K562 (cell line): Measurements from ENCODE around the gene MIEN1. TPM values are rescaled to one million over a fixed set of nuclear protein-coding genes. Genes with fewer than 3 reads are reported as not detected.

Source experiments
- ATAC-seq: fragments of 200-7000 bp; cut with Tn5 transposase; 3 replicates; pipeline ENCODE4 v1.9.1; 2020; ENCODE audit warnings: moderate library complexity
- BruUV-seq: library from RNA; stranded (reverse); fragments of 400-500 nt; replicated peaks from 2 replicates; lab custom pipeline; 2021; lab: Mats Ljungman, UMichigan
- CTCF ChIA-PET: fragments of 300-600 bp; formaldehyde crosslinking; extraction: SDS; loops from one replicate; lab custom pipeline; 2021; ENCODE audit warnings: low intra/inter-chr PET ratio; lab: Yijun Ruan, JAX
- POLR2A ChIA-PET: fragments of 300-600, 350-650 bp; sonication (Branson Sonifier 250); formaldehyde crosslinking; extraction: SDS; loops from one replicate; lab custom pipeline; 2021; ENCODE audit warnings: antibody characterized with exemption, inconsistent platforms; lab: Yijun Ruan, JAX
- DNase-seq, 4 experiments: peaks; one replicate each; pipeline versions ENCODE4 v3.0.0 to v3.0.0-alpha.2; 2011 to 2018; ENCODE audit warnings: low spot score in 3 of 4, mixed read lengths in 3 of 4; ENCODE audit errors: extremely low read depth in 1 of 4
- FAIRE-seq: peaks from 2 replicates; lab custom pipeline; 2011; peaks lifted over from hg19 to GRCh38; lab: Jason Lieb, UNC
- H2AFZ ChIP-seq: 2 replicates; pipeline ENCODE4 v1.6.0; 2011; ENCODE audit warnings: low read depth, low read length, control low read depth, inconsistent platforms
- H3K27ac ChIP-seq: fragments of 200-600 bp; 3 replicates; pipeline ENCODE4 v1.8.0; 2011; ENCODE audit warnings: low read depth, mild to moderate bottlenecking, control low read depth, inconsistent platforms, low read length, moderate library complexity, mixed read lengths; ENCODE audit errors: extremely low read depth
- H3K27me3 ChIP-seq, 2 experiments: fragments of 300-600 bp in 1 of 2; 2 replicates in 1 of 2; 3 replicates in 1 of 2; pipeline versions ENCODE4 v1.6.0 to v1.8.0; 2011; ENCODE audit warnings: inconsistent platforms in 2 of 2, low read length in 2 of 2, mild to moderate bottlenecking in 1 of 2, mixed read lengths in 1 of 2, moderate library complexity in 1 of 2; ENCODE audit not compliant: control insufficient read depth in 2 of 2, insufficient read depth in 2 of 2
- H3K36me3 ChIP-seq: fragments of 300-600 bp; 3 replicates; pipeline ENCODE4 v1.8.0; 2011; ENCODE audit warnings: mild to moderate bottlenecking, low read length, inconsistent platforms; ENCODE audit not compliant: control insufficient read depth, insufficient read depth
- H3K4me1 ChIP-seq, 2 experiments: fragments of 200-600 bp in 1 of 2; replicated peaks in 1 of 2; 2 replicates in 1 of 2; 3 replicates in 1 of 2; pipeline versions ENCODE4 v1.5.1 to v1.8.0; 2011; ENCODE audit warnings: inconsistent platforms in 2 of 2, low read length in 2 of 2, mild to moderate bottlenecking in 1 of 2, mixed read lengths in 1 of 2, moderate library complexity in 1 of 2; ENCODE audit not compliant: control insufficient read depth in 2 of 2, insufficient read depth in 2 of 2
- H3K4me2 ChIP-seq: 2 replicates; pipeline ENCODE4 v1.6.1; 2011; ENCODE audit warnings: low read length, control low read depth, inconsistent platforms, mixed read lengths; ENCODE audit not compliant: insufficient read depth
- H3K4me3 ChIP-seq: fragments of 200-600 bp; sonication (generic), shearing (Covaris generic); 2 replicates; pipeline ENCODE4 v1.5.1; 2016; ENCODE audit warnings: control low read depth, inconsistent platforms
- H3K79me2 ChIP-seq: fragments of 200-600 bp; 3 replicates; pipeline ENCODE4 v1.8.0; 2011; ENCODE audit warnings: low read length, inconsistent platforms; ENCODE audit not compliant: control insufficient read depth, insufficient read depth
- H3K9ac ChIP-seq, 2 experiments: 2 replicates each; pipeline versions ENCODE4 v1.6.0 to v1.6.1; 2011; ENCODE audit warnings: low read depth in 2 of 2, low read length in 2 of 2, control low read depth in 1 of 2, inconsistent platforms in 1 of 2, mild to moderate bottlenecking in 1 of 2, mixed read lengths in 1 of 2; ENCODE audit not compliant: insufficient read depth in 1 of 2
- H3K9me1 ChIP-seq: one replicate; pipeline ENCODE4 v1.6.0; 2011; ENCODE audit warnings: inconsistent platforms, mild to moderate bottlenecking, low read length, moderate library complexity; ENCODE audit not compliant: control insufficient read depth, insufficient read depth
- H3K9me3 ChIP-seq: replicated peaks from 2 replicates; pipeline ENCODE4 v1.5.1; 2011; ENCODE audit warnings: low read depth, low read length, inconsistent platforms; ENCODE audit not compliant: control insufficient read depth, insufficient read depth
- H4K20me1 ChIP-seq: replicated peaks from 2 replicates; pipeline ENCODE4 v1.6.1; 2011; ENCODE audit warnings: low read length, inconsistent platforms, mixed read lengths; ENCODE audit not compliant: control insufficient read depth, insufficient read depth
- CBFA2T3 ChIP-seq: fragments of 450-650 bp; IDR thresholded peaks from 2 replicates; pipeline ENCODE4 v1.6.1; 2017
- CBX8 ChIP-seq: fragments of 200-600 bp; sonication (generic); IDR thresholded peaks from 2 replicates; pipeline ENCODE4 v1.6.1; 2012; ENCODE audit warnings: borderline replicate concordance, mixed run types, low read depth, mild to moderate bottlenecking, moderate library complexity, mixed read lengths, low read length, control low read depth, inconsistent platforms; ENCODE audit not compliant: poor library complexity, severe bottlenecking; ENCODE audit errors: extremely low read depth
- HDAC3 ChIP-seq: fragments of 450-650 bp; IDR thresholded peaks from 2 replicates; pipeline ENCODE4 v1.6.1; 2018; ENCODE audit warnings: borderline replicate concordance, mild to moderate bottlenecking, moderate library complexity; ENCODE audit not compliant: partially characterized antibody
- JUND ChIP-seq, 2 experiments: IDR thresholded peaks; 2 replicates in 1 of 2; 3 replicates in 1 of 2; pipeline ENCODE4 v1.6.1; 2011; ENCODE audit warnings: borderline replicate concordance in 2 of 2, low read depth in 2 of 2, low read length in 2 of 2, improper control_type of control experiment in 1 of 2, missing biosample characterization in 1 of 2, missing genetic modification characterization in 1 of 2, missing genetic modification reagents in 1 of 2
- KLF1 ChIP-seq: fragments of 450-650 bp; IDR thresholded peaks from 2 replicates; pipeline ENCODE4 v1.6.1; 2016; ENCODE audit warnings: missing genetic modification characterization, missing compliant biosample characterization
- NCOA4 ChIP-seq: fragments of 450-650 bp; IDR thresholded peaks from 2 replicates; pipeline ENCODE4 v1.6.1; 2018; ENCODE audit warnings: mild to moderate bottlenecking; ENCODE audit not compliant: partially characterized antibody
- ZNF347 ChIP-seq: fragments of 450-650 bp; formaldehyde crosslinking; IDR thresholded peaks from 2 replicates; pipeline ENCODE4 v1.4.0; 2020; ENCODE audit warnings: low read depth, mild to moderate bottlenecking, moderate library complexity
- WGBS: fragments of 100-300 bp; shearing (Covaris generic); methylation state at CpG from one replicate; pipeline ENCODE4 v1.1.6; 2016; ENCODE audit warnings: low coverage, mixed read lengths; ENCODE audit not compliant: insufficient coverage; ENCODE audit errors: missing lambda C conversion rate; 5-methylcytosine and 5-hydroxymethylcytosine counted together
- in situ Hi-C: fragments of 300-500 bp; cut with MboI; formaldehyde crosslinking; loops from 4 replicates; pipeline ENCODE4 v1.15.0; 2018; ENCODE audit warnings: inconsistent platforms, mixed read lengths
- intact Hi-C: fragments of 100-400 bp; cut with micrococcal nuclease; formaldehyde crosslinking; loops from 2 replicates; pipeline ENCODE4 v1.14.2; 2022
- polyA plus RNA-seq, 8 experiments: library from polyadenylated mRNA; depleted of rRNA in 4 of 8; stranded (reverse) in 5 of 8; unstranded in 3 of 8; fragments of >200 nt; fragmentation: Nextera tagmentation in 2 of 8; fragmentation: Illumina TruSeq in 1 of 8; extraction: Ambion mirVana in 2 of 8; extraction: Trizol in 1 of 8; gene quantifications; 2 replicates each; pipeline versions ENCODE4 v1.2.1 to v1.2.3, GENCODE V29; 2011 to 2014; ENCODE audit warnings: inconsistent platforms in 1 of 8, missing spikeins in 1 of 8
- total RNA-seq, 7 experiments: library from RNA; depleted of rRNA in 6 of 7; stranded (reverse); fragments of >200 nt in 6 of 7; fragmentation: Illumina TruSeq in 2 of 7; extraction: Trizol in 2 of 7; gene quantifications; 2 replicates each; pipeline versions ENCODE4 v1.2.1 to v1.2.3, GENCODE V29; 2011 to 2021; ENCODE audit warnings: low replicate concordance in 1 of 7
- TF ChIP-seq, protein P1 (sequence below): fragments of 250-450 bp; sonication (Bioruptor Pico); IDR thresholded peaks from 2 replicates; pipeline ENCODE4 v1.4.0; 2020; ENCODE audit warnings: mild to moderate bottlenecking, moderate library complexity, borderline replicate concordance
- TF ChIP-seq, protein P2 (sequence below), 2 experiments: fragments of 150-350 bp in 1 of 2; IDR thresholded peaks; 2 replicates each; pipeline ENCODE4 v1.6.1; 2012 to 2016; ENCODE audit warnings: low read depth in 2 of 2, low read length in 2 of 2, mild to moderate bottlenecking in 1 of 2, moderate library complexity in 1 of 2
- TF ChIP-seq, protein P3 (sequence below): IDR thresholded peaks from 2 replicates; pipeline ENCODE4 v1.6.1; 2014; ENCODE audit warnings: antibody characterized with exemption

MIEN1 gene
- total and polyA plus RNA-seq, 9 of the 15 experiments (the other 6 are each of a cell fraction or from before 2014, with no cell fraction given) = 61.3 to 142 (median 78.9) TPM

DNA sequence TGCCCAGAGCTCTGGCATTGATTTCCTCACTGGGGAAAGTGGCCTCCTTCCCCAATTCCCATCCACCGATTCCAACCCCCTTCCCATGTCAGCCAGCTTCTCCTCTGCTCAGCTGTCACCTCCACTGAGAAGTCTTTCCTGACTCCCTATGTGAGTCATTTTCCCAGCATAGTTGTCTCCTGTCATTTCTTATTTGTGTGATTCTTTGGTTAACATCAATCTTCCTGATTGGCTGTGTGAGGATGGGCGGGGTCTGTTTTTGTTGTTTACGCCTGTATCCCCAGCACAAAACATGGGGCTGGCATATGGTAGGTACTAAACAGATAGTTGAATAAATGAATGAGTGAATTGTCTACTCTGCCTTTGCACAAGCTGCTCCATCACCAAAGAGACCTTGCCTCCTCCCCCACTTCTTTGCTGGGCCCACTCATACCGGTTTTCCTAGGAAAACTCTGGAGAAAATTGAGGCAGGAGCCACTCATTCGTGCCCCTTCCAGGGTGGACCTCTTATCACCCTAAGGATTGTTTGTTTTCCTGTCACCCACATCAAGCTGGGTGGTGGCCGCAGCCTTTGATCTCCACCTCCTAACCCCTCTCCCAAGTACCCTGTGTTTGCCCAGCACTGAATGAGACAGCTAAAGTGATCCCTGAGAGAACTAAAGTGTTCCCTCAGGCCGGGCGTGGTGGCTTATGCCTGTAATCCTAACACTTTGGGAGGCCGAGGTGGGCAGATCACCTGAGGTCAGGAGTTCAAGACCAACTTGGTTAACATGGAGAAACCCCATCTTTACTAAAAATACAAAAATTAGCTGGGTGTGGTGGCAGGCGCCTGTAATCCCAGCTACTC is 6.2 kb upstream of the MIEN1 start (continued):
- TF ChIP-seq JUND (IDR thresholded peaks at IDR 0.05; ENCODE audit: borderline replicate concordance, low read depth, low read length) (0 out of 2 replicates have a peak, but pooled peaks have one; percentile 8), JUND (tag; IDR thresholded peaks at IDR 0.05; ENCODE audit: borderline replicate concordance, low read depth, low read length) (no peak), NCOA4 (no peak)

DNA sequence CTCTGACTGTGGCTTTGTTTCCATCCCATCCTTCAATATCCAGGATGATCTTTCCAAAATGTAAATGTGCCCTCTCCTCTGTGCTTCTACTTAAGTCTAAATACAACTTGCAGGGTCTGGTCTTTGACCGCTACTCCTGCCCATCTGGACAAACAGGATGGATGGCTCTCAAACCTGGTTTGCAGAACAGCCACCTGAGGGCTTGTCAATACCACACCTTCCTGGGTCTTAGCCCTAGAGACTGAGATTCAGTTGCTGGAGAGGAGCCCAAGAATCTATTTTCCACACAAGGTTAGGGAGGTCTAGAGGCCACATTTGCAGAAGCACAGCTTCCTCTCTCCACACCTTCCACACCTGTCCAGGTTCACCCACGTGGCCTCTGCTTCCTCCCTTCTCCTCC is 5.5 kb upstream of the MIEN1 start:
- Histone ChIP-seq H3K4me1 (peaks cover 20 to 36% of the 10 kb centered on the region in 2 experiments), H4K20me1 (no peaks in the 10 kb centered on the region), H2AFZ (peak overlapping the region; percentile 36; the same call in 1 of the 2 replicates), H3K9me3 (no peaks in the 10 kb centered on the region), H3K4me2 (no peak overlapping the region), H3K79me2 (no peaks in the 10 kb centered on the region), H3K9me1 (no peaks in the 10 kb centered on the region), H3K36me3 (no peaks in the 10 kb centered on the region), H3K27me3 (no peaks in the 10 kb centered on the region), H3K9ac (peak overlapping the region in 1 of 2 experiments; percentile 55; a peak in 1 of 4 replicates), H3K4me3 (no peak overlapping the region), H3K27ac (no peak overlapping the region)
- ChIA-PET CTCF (no interaction called here), POLR2A (interaction anchor here (1.1 kb wide), 1 partner anchor 36 kb away, joined by 3 read pairs; the partner anchor contains the start of gene ERBB2)
- FAIRE-seq (no peak), DNase-seq (no peak), ATAC-seq (no peak)
- BruUV-seq = no TSS peak
- intact Hi-C loops = no loop called here
- in situ Hi-C loops = no loop called here
- WGBS = 23% methylated on average over 2 of the region's 2 CpGs
- TF ChIP-seq, protein P1, sequence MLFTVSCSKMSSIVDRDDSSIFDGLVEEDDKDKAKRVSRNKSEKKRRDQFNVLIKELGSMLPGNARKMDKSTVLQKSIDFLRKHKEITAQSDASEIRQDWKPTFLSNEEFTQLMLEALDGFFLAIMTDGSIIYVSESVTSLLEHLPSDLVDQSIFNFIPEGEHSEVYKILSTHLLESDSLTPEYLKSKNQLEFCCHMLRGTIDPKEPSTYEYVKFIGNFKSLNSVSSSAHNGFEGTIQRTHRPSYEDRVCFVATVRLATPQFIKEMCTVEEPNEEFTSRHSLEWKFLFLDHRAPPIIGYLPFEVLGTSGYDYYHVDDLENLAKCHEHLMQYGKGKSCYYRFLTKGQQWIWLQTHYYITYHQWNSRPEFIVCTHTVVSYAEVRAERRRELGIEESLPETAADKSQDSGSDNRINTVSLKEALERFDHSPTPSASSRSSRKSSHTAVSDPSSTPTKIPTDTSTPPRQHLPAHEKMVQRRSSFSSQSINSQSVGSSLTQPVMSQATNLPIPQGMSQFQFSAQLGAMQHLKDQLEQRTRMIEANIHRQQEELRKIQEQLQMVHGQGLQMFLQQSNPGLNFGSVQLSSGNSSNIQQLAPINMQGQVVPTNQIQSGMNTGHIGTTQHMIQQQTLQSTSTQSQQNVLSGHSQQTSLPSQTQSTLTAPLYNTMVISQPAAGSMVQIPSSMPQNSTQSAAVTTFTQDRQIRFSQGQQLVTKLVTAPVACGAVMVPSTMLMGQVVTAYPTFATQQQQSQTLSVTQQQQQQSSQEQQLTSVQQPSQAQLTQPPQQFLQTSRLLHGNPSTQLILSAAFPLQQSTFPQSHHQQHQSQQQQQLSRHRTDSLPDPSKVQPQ = no peak
- no peak for TF ChIP-seq ZNF347 (CRISPR knock-in tag)
- no peak for TF ChIP-seq CBFA2T3
- TF ChIP-seq, protein P2, sequence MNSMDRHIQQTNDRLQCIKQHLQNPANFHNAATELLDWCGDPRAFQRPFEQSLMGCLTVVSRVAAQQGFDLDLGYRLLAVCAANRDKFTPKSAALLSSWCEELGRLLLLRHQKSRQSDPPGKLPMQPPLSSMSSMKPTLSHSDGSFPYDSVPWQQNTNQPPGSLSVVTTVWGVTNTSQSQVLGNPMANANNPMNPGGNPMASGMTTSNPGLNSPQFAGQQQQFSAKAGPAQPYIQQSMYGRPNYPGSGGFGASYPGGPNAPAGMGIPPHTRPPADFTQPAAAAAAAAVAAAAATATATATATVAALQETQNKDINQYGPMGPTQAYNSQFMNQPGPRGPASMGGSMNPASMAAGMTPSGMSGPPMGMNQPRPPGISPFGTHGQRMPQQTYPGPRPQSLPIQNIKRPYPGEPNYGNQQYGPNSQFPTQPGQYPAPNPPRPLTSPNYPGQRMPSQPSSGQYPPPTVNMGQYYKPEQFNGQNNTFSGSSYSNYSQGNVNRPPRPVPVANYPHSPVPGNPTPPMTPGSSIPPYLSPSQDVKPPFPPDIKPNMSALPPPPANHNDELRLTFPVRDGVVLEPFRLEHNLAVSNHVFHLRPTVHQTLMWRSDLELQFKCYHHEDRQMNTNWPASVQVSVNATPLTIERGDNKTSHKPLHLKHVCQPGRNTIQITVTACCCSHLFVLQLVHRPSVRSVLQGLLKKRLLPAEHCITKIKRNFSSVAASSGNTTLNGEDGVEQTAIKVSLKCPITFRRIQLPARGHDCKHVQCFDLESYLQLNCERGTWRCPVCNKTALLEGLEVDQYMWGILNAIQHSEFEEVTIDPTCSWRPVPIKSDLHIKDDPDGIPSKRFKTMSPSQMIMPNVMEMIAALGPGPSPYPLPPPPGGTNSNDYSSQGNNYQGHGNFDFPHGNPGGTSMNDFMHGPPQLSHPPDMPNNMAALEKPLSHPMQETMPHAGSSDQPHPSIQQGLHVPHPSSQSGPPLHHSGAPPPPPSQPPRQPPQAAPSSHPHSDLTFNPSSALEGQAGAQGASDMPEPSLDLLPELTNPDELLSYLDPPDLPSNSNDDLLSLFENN (IDR thresholded peaks at IDR 0.05; ENCODE audit: low read depth in 2 of 2, low read length in 2 of 2) = no peak
- no peak for TF ChIP-seq KLF1 (tag)
- no peak for TF ChIP-seq HDAC3
- TF ChIP-seq, protein P3, sequence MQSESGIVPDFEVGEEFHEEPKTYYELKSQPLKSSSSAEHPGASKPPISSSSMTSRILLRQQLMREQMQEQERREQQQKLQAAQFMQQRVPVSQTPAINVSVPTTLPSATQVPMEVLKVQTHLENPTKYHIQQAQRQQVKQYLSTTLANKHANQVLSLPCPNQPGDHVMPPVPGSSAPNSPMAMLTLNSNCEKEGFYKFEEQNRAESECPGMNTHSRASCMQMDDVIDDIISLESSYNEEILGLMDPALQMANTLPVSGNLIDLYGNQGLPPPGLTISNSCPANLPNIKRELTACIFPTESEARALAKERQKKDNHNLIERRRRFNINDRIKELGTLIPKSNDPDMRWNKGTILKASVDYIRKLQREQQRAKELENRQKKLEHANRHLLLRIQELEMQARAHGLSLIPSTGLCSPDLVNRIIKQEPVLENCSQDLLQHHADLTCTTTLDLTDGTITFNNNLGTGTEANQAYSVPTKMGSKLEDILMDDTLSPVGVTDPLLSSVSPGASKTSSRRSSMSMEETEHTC = no peak
- no peak for TF ChIP-seq CBX8
